Endothelial cell of umbilical vein (primary cell): ENCODE results near the gene KSR1. TPM values are rescaled to one million over a fixed set of nuclear protein-coding genes. Genes with fewer than 3 reads are reported as not detected.

Experiments used
- BruUV-seq: library from RNA; stranded (reverse); fragments of 400-500 nt; replicated peaks from 2 replicates; lab custom pipeline; 2021; lab: Mats Ljungman, UMichigan
- CTCF ChIA-PET: fragments of 300-600, 350-600 bp; sonication (Branson Sonifier 250); formaldehyde crosslinking; loops from one replicate; lab custom pipeline; 2021; ENCODE audit warnings: antibody characterized with exemption, inconsistent platforms; lab: Charles Lee
- POLR2A ChIA-PET: fragments of 300-600, 350-600 bp; sonication (Branson Sonifier 250); formaldehyde crosslinking; loops from one replicate; lab custom pipeline; 2021; ENCODE audit warnings: antibody characterized with exemption, inconsistent platforms; lab: Charles Lee
- DNase-seq: peaks from one replicate; pipeline ENCODE4 v3.0.0-alpha.2; 2011; ENCODE audit warnings: low read depth, low spot score
- FAIRE-seq: peaks from 2 replicates; lab custom pipeline; 2011; peaks lifted over from hg19 to GRCh38; lab: Jason Lieb, UNC
- H2AFZ ChIP-seq: 2 replicates; pipeline ENCODE4 v1.6.0; 2012; ENCODE audit warnings: low read depth, low read length, control low read depth, inconsistent platforms
- H3K27ac ChIP-seq: 2 replicates; pipeline ENCODE4 v1.5.1; 2011; ENCODE audit warnings: low read depth, mild to moderate bottlenecking, control low read depth, low read length, moderate library complexity; ENCODE audit not compliant: insufficient read depth
- H3K27me3 ChIP-seq, 2 experiments: 2 replicates each; pipeline versions ENCODE4 v1.6.0 to v1.6.1; 2011; ENCODE audit warnings: low read length in 2 of 2, mixed read lengths in 1 of 2; ENCODE audit not compliant: control insufficient read depth in 2 of 2, insufficient read depth in 2 of 2
- H3K36me3 ChIP-seq, 2 experiments: 2 replicates in 1 of 2; 3 replicates in 1 of 2; pipeline ENCODE4 v1.5.1; 2011; ENCODE audit warnings: low read length in 2 of 2, mild to moderate bottlenecking in 1 of 2, moderate library complexity in 1 of 2; ENCODE audit not compliant: control insufficient read depth in 2 of 2, insufficient read depth in 2 of 2; ENCODE audit errors: extremely low read depth in 1 of 2
- H3K4me1 ChIP-seq: 3 replicates; pipeline ENCODE4 v1.5.1; 2011; ENCODE audit warnings: mild to moderate bottlenecking, low read length; ENCODE audit not compliant: control insufficient read depth, insufficient read depth; ENCODE audit errors: extremely low read depth
- H3K4me2 ChIP-seq: 2 replicates; pipeline ENCODE4 v1.6.1; 2011; ENCODE audit warnings: low read length, control low read depth, mixed read lengths; ENCODE audit not compliant: insufficient read depth
- H3K4me3 ChIP-seq, 3 experiments: fragments of 200-600 bp in 1 of 3; sonication (generic), shearing (Covaris generic) in 1 of 3; replicated peaks in 1 of 3; 2 replicates each; pipeline ENCODE4 v1.5.1; 2011 to 2016; ENCODE audit warnings: control low read depth in 3 of 3, low read length in 3 of 3, mild to moderate bottlenecking in 2 of 3, inconsistent platforms in 1 of 3, low read depth in 1 of 3, moderate library complexity in 1 of 3; ENCODE audit not compliant: insufficient read depth in 1 of 3
- H3K79me2 ChIP-seq: 2 replicates; pipeline ENCODE4 v1.6.0; 2012; ENCODE audit warnings: low read length, inconsistent platforms; ENCODE audit not compliant: control insufficient read depth, insufficient read depth
- H3K9ac ChIP-seq: replicated peaks from 2 replicates; pipeline ENCODE3; 2011; ENCODE audit warnings: low read length, control low read depth; ENCODE audit not compliant: insufficient read depth; ENCODE audit errors: extremely low read depth
- H3K9me1 ChIP-seq: replicated peaks from 3 replicates; pipeline ENCODE4 v1.6.0; 2011; ENCODE audit warnings: mild to moderate bottlenecking, low read length; ENCODE audit not compliant: control insufficient read depth, insufficient read depth; ENCODE audit errors: extremely low read depth
- H3K9me3 ChIP-seq: replicated peaks from 2 replicates; pipeline ENCODE4 v1.5.1; 2012; ENCODE audit warnings: low read length, inconsistent platforms; ENCODE audit not compliant: control insufficient read depth, insufficient read depth
- H4K20me1 ChIP-seq: replicated peaks from 2 replicates; pipeline ENCODE3; 2011; ENCODE audit warnings: mild to moderate bottlenecking, low read length; ENCODE audit not compliant: control insufficient read depth, insufficient read depth; ENCODE audit errors: extremely low read depth
- CTCF ChIP-seq, 2 donors: IDR thresholded peaks; 1 replicate in 1 of 2; 2 replicates in 1 of 2; pipeline ENCODE4 v1.5.1; 2011; ENCODE audit warnings: low read length in 2 of 2, mild to moderate bottlenecking in 2 of 2, moderate library complexity in 2 of 2, control low read depth in 1 of 2, inconsistent platforms in 1 of 2, low read depth in 1 of 2; ENCODE audit not compliant: insufficient read depth in 1 of 2; ENCODE audit errors: extremely low read depth in 1 of 2
- EZH2 ChIP-seq: IDR thresholded peaks from 2 replicates; pipeline ENCODE4 v1.6.1; 2012; ENCODE audit warnings: borderline replicate concordance, low read depth, mild to moderate bottlenecking, moderate library complexity, low read length, inconsistent platforms; ENCODE audit not compliant: severe bottlenecking
- FOS ChIP-seq: IDR thresholded peaks from 2 replicates; pipeline ENCODE4 v1.6.1; 2011; ENCODE audit warnings: mild to moderate bottlenecking, low read length, moderate library complexity, borderline replicate concordance; ENCODE audit not compliant: insufficient read depth
- GATA2 ChIP-seq: IDR thresholded peaks from 2 replicates; pipeline ENCODE4 v1.7.0; 2011; ENCODE audit warnings: low read depth, mild to moderate bottlenecking, moderate library complexity, mixed read lengths, low read length; ENCODE audit not compliant: insufficient read length, insufficient read depth
- JUN ChIP-seq: IDR thresholded peaks from 2 replicates; pipeline ENCODE4 v1.6.1; 2011; ENCODE audit warnings: borderline replicate concordance, low read depth; ENCODE audit not compliant: insufficient read length, insufficient read depth
- MAX ChIP-seq: IDR thresholded peaks from 2 replicates; pipeline ENCODE4 v1.6.1; 2011; ENCODE audit not compliant: insufficient read depth, insufficient read length
- MYC ChIP-seq: IDR thresholded peaks from one replicate; pipeline ENCODE4 v1.6.1; 2011; ENCODE audit warnings: mild to moderate bottlenecking, low read depth, low read length
- POLR2A ChIP-seq: IDR thresholded peaks from 2 replicates; pipeline ENCODE4 v1.6.1; 2012; ENCODE audit warnings: low read depth, mild to moderate bottlenecking, control low read depth, low read length
- POLR2AphosphoS5 ChIP-seq: IDR thresholded peaks from 2 replicates; pipeline ENCODE4 v1.6.1; 2012; ENCODE audit warnings: low read depth, mild to moderate bottlenecking, control low read depth, low read length, moderate library complexity; ENCODE audit not compliant: insufficient read depth
- dilution Hi-C: fragments of 300-500 bp; cut with MboI; formaldehyde crosslinking; loops from one replicate; pipeline ENCODE4 v1.15.0; 2019; ENCODE audit warnings: low sequenced_read_pairs; ENCODE audit not compliant: extremely low pct_ligation_motif_present
- intact Hi-C: fragments of 100-400 bp; cut with micrococcal nuclease; formaldehyde crosslinking; loops from one replicate; pipeline ENCODE4 v1.10.0; 2022
- polyA plus RNA-seq, 4 experiments: library from polyadenylated mRNA; depleted of rRNA in 3 of 4; stranded (reverse) in 3 of 4; unstranded in 1 of 4; fragments of >200 nt; gene quantifications; 2 replicates each; pipeline versions ENCODE4 v1.2.1 to v1.2.3, GENCODE V29; 2011 to 2012; ENCODE audit warnings: missing spikeins in 1 of 4
- total RNA-seq: library from RNA; stranded (reverse); gene quantifications from 2 replicates; pipeline ENCODE4 v1.2.3, GENCODE V29; 2021

KSR1 gene
- total and polyA plus RNA-seq, 2 donors (not counting 3 experiments of a cell fraction or from before 2014, with no cell fraction given) = 35.4 to 80.2 TPM

GRCh38 chr17:27422601-27423000 is 33.6 kb upstream of the KSR1 start:
- no peaks in the 10 kb centered on the region for H3K79me2 ChIP-seq
- ChIA-PET CTCF (interaction anchor here (0.8 kb wide), 1 partner anchor 9 kb away, joined by 4 read pairs; no protein-coding TSS in a partner anchor), POLR2A (no interaction called here)
- H4K20me1 ChIP-seq = no peaks in the 10 kb centered on the region
- H3K27me3 ChIP-seq = no peaks in the 10 kb centered on the region
- no peak overlapping the region for H3K9ac ChIP-seq
- no peaks in the 10 kb centered on the region for H3K4me1 ChIP-seq
- TF ChIP-seq GATA2 (no peak), FOS (no peak), MAX (no peak), CTCF (IDR thresholded peaks at IDR 0.05; ENCODE audit: extremely low read depth in 1 of 2, insufficient read depth in 1 of 2, low read depth in 1 of 2, low read length in 2 of 2) (no peak), JUN (no peak), MYC (no peak), EZH2 (no peak), POLR2AphosphoS5 (no peak), POLR2A (no peak)
- no peaks in the 10 kb centered on the region for H3K36me3 ChIP-seq
- intact Hi-C loops (no loop called here), dilution Hi-C loops (no loop called here)
- H3K4me3 ChIP-seq = no peak overlapping the region
- no TSS peak for BruUV-seq
- DNase-seq (no peak), FAIRE-seq (no peak)
- no peaks in the 10 kb centered on the region for H3K9me1 ChIP-seq
- H3K4me2 ChIP-seq = no peak overlapping the region
- no peak overlapping the region for H3K27ac ChIP-seq
- no peaks in the 10 kb centered on the region for H3K9me3 ChIP-seq
- H2AFZ ChIP-seq = no peak overlapping the region
